ENCODE measurements around the gene CEP112. TPM values are rescaled to one million over a fixed set of nuclear protein-coding genes. Genes with fewer than 3 reads are reported as not detected.

CEP112 gene
- total RNA-seq (2022) (4.0 and 5.4 TPM in 2 replicates), Bru-seq, nascent RNA (percentile 36 among the genes with signal in this experiment), BruChase-seq, experiment 1, labeled RNA remaining after a 6-hour chase (percentile 28 among the genes with signal in this experiment), BruChase-seq, experiment 2, labeled RNA remaining after a 2-hour chase (percentile 28 among the genes with signal in this experiment)
- long read RNA-seq: 0 reads

DNA sequence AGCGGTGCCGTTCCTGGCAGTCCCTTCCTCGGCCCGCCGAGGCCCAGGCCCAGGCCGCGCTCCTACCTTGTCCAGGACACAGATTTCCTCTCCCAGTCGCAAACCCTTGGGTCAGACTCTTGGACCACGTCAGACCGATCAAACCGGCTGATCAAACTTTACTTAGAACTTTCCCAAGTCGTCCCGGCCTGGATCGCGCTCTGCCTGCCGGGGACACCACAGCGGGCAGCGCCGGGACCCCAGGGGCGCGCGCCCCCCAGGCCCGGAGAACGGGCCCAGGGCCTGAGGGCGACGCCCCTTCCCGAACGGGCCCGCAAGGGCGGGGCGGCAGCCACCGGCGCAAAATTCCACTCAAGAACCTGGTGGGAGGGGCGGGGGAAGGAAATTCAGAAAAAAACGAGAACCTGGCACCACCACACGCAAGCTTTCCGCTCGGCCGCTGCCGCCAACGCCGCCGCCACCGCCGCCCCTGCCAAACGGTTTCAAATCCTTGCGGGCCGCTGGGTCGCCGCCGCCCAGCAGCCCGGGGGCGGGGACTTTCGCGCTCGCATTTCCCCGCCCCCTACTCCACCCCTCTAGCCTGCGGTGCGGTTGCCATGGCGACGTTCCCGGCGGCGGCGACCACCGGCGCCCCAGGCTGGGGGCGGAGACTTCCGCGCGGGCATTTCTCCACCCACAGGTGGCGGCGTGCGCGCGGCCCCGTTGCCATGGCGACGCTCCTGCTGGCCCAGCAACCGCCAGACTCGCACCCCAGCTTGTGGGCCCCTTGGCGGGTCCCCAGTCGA is at the start of gene CEP112:
CEP112 (minus strand) TSS at position 541 of the 785 bp plus-strand sequence.
- Mint-ChIP-seq H3K27me3 (ENCODE audit: unreplicated experiment) (no peaks in the 10 kb centered on the region), H3K27ac (ENCODE audit: unreplicated experiment) (peak within 1 kb of the TSS; percentile 48), H3K4me3 (ENCODE audit: low read depth, unreplicated experiment) (peak within 1 kb of the TSS; percentile 68), H3K36me3 (ENCODE audit: insufficient read depth, unreplicated experiment) (peaks cover 18% of the 10 kb centered on the region), H3K4me1 (ENCODE audit: low read depth, unreplicated experiment) (peaks cover 7% of the 10 kb centered on the region), H3K9me3 (ENCODE audit: low read depth, unreplicated experiment) (no peaks in the 10 kb centered on the region)
- no TSS peak for BruUV-seq (replicated peaks)
- intact Hi-C loops (cut with micrococcal nuclease; ENCODE audit: unreplicated experiment): no loop called here
- TF ChIP-seq, protein P1, sequence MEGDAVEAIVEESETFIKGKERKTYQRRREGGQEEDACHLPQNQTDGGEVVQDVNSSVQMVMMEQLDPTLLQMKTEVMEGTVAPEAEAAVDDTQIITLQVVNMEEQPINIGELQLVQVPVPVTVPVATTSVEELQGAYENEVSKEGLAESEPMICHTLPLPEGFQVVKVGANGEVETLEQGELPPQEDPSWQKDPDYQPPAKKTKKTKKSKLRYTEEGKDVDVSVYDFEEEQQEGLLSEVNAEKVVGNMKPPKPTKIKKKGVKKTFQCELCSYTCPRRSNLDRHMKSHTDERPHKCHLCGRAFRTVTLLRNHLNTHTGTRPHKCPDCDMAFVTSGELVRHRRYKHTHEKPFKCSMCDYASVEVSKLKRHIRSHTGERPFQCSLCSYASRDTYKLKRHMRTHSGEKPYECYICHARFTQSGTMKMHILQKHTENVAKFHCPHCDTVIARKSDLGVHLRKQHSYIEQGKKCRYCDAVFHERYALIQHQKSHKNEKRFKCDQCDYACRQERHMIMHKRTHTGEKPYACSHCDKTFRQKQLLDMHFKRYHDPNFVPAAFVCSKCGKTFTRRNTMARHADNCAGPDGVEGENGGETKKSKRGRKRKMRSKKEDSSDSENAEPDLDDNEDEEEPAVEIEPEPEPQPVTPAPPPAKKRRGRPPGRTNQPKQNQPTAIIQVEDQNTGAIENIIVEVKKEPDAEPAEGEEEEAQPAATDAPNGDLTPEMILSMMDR (IDR thresholded peaks at IDR 0.05; ENCODE audit: unreplicated experiment): no peak
- CTCF ChIA-PET: interaction anchor here (0.6 kb wide), 1 partner anchor 518 kb away, joined by 3 read pairs; no protein-coding TSS in a partner anchor
- peak; percentile 83 for DNase-seq

DNA sequence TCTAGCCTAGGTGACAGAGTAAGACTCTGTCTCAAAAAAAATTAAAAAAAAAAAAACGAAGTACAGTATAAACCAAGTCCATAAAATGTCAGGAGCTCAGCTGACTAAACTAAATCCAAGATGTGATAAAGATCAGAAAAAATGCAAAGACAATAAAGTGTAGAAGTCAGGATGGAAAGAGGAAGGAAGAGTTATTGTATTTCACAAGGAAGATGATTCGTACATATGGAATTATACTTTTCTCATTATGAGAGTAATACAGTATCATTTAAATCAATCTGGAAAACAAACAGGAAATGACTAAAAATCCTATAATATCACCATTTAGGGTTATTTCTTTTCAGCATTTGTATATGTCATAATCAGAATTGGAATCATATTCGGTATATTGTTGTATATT is 48.7 kb upstream of the CEP112 start:
- intact Hi-C loops (cut with micrococcal nuclease; ENCODE audit: unreplicated experiment): no loop called here
- no peaks in the 10 kb centered on the region for H3K36me3 Mint-ChIP-seq (ENCODE audit: insufficient read depth, unreplicated experiment)
- no peak overlapping the region for H3K27ac Mint-ChIP-seq (ENCODE audit: unreplicated experiment)
- H3K4me3 Mint-ChIP-seq (ENCODE audit: low read depth, unreplicated experiment): no peak overlapping the region
- H3K9me3 Mint-ChIP-seq (ENCODE audit: low read depth, unreplicated experiment): no peaks in the 10 kb centered on the region
- peaks cover 16% of the 10 kb centered on the region for H3K4me1 Mint-ChIP-seq (ENCODE audit: low read depth, unreplicated experiment)
- BruUV-seq (replicated peaks): no TSS peak
- no peak for DNase-seq
- CTCF ChIA-PET: no interaction called here
- TF ChIP-seq, protein P1 (IDR thresholded peaks at IDR 0.05; ENCODE audit: unreplicated experiment): no peak
- no peaks in the 10 kb centered on the region for H3K27me3 Mint-ChIP-seq (ENCODE audit: unreplicated experiment)

DNA sequence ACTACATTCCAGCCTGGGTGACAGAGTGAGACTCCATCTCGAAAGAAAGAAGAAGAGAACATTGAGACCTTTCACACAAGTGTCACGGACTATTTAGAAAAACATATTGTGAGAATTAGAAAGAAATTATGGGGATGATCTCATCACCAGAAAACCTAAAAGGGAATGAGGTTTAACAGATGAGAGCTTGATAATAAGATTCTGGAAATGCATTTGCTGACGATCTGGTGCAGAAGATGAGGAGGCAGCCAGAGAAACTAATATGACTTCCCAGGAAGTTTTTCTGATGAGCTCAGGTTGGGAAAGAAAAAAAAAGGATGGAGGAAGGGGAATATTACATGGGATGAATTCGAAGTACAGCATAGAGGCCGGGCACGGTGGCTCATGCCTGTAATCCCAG is 48.1 kb upstream of the CEP112 start:
- TF ChIP-seq, protein P1 (IDR thresholded peaks at IDR 0.05; ENCODE audit: unreplicated experiment): no peak
- H3K27me3 Mint-ChIP-seq (ENCODE audit: unreplicated experiment): no peaks in the 10 kb centered on the region
- intact Hi-C loops (cut with micrococcal nuclease; ENCODE audit: unreplicated experiment): no loop called here
- H3K27ac Mint-ChIP-seq (ENCODE audit: unreplicated experiment): no peak overlapping the region
- no TSS peak for BruUV-seq (replicated peaks)
- no peaks in the 10 kb centered on the region for H3K36me3 Mint-ChIP-seq (ENCODE audit: insufficient read depth, unreplicated experiment)
- H3K4me3 Mint-ChIP-seq (ENCODE audit: low read depth, unreplicated experiment): no peak overlapping the region
- H3K4me1 Mint-ChIP-seq (ENCODE audit: low read depth, unreplicated experiment): peaks cover 16% of the 10 kb centered on the region
- H3K9me3 Mint-ChIP-seq (ENCODE audit: low read depth, unreplicated experiment): no peaks in the 10 kb centered on the region
- CTCF ChIA-PET: no interaction called here
- DNase-seq: no peak

DNA sequence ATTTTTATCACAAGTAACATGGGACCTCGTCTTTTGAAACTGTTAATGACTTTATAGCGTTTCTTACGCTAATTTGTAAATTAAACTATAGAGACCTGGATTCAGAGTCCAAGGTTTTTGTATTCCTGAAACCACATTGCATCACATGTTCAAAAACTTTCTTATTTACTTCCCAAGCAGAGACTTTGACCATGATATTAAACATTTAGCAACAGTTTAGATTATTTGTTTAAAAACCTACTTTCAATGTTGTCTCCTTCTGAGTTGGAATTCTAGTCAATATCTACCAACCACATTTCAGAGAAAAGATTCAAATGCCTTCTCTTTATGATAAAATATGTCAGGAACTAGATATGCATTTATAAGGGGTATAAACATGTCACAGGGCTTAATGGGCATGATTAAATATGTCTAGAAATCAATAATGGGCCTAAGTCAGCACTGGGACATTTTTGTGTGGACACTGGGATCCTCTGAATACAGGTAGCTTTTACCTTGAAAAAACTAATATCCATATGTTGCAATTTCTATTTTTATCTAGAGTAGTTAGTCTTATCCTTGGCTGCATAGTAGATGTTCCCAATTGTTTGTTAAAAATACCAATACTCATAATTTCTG is 43.6 kb upstream of the CEP112 start:
- TF ChIP-seq, protein P1 (IDR thresholded peaks at IDR 0.05; ENCODE audit: unreplicated experiment): no peak
- CTCF ChIA-PET: no interaction called here
- Mint-ChIP-seq H3K36me3 (ENCODE audit: insufficient read depth, unreplicated experiment) (no peaks in the 10 kb centered on the region), H3K4me1 (ENCODE audit: low read depth, unreplicated experiment) (peaks cover 23% of the 10 kb centered on the region), H3K27me3 (ENCODE audit: unreplicated experiment) (no peaks in the 10 kb centered on the region), H3K27ac (ENCODE audit: unreplicated experiment) (no peak overlapping the region), H3K9me3 (ENCODE audit: low read depth, unreplicated experiment) (no peaks in the 10 kb centered on the region), H3K4me3 (ENCODE audit: low read depth, unreplicated experiment) (no peak overlapping the region)
- intact Hi-C loops (cut with micrococcal nuclease; ENCODE audit: unreplicated experiment): no loop called here
- BruUV-seq (replicated peaks): no TSS peak
- DNase-seq: no peak

Data from Calu3 (cell line).